GM18867 (cell line): ENCODE results near the gene SPDYE18.
"Not testable (repeated sequence)": the region's sequence is repeated elsewhere in the genome, so short reads cannot be mapped to it uniquely, and the experiment has no call there.

Experiments
- ATAC-seq: cut with Tn5 transposase; IDR thresholded peaks from one replicate; pipeline ENCODE4 v1.9.1; 2021; ENCODE audit warnings: mild to moderate bottlenecking, moderate library complexity; ENCODE audit not compliant: unreplicated experiment

Gene SPDYE18

DNA sequence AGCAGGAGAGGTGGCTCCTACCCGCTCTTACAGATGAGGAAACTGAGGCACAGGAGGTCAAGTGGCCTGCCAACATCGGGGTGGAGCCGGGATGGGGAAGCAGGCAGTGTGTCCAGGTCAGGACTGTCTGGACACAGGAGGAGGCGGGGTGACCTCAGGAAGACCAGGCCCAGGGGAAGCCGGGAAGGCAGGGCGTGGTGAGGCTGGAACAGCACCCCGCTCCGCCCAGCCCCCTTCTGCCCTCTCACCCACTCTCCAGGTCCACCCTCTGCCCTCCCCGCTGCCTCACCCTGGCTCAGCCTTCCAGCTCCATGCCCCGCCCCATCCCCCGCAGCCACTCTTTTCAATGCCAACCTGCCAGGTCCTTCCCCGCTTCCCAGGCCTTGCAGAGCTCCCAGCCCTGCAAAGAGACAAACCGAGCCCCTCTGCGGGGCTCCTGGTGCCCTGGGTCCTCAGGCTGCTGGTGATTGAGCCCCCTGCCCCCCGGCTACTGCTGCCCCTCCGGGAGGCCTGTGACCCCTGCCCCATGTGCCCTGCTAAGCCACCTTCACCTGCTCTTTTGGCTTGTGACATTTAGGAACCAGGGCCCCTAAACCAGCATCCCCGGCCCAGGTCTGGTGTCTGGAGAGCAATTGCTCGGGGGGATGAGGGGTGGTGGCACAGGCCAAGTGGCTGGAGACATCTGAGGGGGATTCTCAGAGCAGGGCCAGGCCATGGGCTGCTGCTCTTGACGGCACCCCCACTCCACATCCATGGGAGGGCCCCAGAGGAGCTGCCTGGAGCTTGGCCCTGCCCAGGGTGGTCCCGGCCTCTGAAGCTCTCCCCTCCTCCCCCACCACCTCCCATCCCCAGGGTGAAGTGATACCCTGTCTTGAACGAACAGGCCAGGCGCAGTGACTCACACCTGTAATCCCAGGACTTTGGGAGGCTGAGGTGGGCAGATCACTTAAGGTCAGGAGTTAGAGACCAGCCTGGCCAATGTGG, 55.9 kb downstream of the SPDYE18 start:
- ATAC-seq, result not testable (repeated sequence)

DNA sequence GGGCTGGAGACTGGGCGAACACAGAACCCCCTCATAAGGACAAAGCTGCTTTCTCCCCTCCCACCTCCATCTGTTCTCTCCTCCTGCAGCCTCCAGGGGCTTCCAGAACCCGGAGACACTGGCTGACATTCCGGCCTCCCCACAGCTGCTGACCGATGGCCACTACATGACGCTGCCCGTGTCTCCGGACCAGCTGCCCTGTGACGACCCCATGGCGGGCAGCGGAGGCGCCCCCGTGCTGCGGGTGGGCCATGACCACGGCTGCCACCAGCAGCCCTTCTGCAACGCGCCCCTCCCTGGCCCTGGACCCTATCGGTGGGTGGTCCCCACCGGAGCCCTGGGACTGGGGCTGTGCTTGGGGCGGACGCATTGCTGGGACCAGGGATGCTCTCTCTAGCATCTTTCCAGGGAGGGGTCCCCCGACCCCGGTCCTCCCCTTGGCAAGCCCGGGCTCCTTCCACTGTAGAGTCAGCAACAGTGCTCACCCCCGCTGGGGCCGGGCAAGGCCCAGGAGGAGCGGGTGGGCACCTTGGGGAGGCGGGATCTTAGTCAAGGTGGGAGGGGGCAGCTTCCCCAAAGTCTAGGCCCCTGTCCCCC, 56.8 kb downstream of the SPDYE18 start:
- ATAC-seq, result not testable (repeated sequence)

GRCh38 chr7:77004151-77004550, 58.2 kb downstream of the SPDYE18 start:
- not testable (repeated sequence) for ATAC-seq

DNA sequence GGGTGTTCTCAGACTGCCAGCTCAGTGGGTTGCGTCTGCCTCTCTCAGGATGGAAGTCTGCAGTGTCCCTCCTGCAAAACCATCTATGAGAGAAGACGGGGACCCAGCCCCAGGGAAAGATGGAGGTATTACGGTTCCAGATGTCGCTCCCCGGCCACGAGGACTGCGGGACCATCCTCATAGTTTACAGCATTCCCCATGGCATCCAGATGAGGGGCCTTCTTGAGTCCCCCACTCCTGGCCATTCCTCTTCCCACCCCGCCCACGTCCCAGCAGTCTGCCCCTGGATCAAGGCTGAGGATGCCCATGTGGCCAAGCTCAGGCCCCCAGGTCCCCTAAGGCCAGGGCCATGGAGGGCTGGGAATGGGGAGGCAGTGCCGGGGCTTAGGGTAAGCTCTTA, 59.1 kb downstream of the SPDYE18 start:
- not testable (repeated sequence) for ATAC-seq

GRCh38 chr7:77002678-77003233, 59.6 kb downstream of the SPDYE18 start:
- not testable (repeated sequence) for ATAC-seq

DNA sequence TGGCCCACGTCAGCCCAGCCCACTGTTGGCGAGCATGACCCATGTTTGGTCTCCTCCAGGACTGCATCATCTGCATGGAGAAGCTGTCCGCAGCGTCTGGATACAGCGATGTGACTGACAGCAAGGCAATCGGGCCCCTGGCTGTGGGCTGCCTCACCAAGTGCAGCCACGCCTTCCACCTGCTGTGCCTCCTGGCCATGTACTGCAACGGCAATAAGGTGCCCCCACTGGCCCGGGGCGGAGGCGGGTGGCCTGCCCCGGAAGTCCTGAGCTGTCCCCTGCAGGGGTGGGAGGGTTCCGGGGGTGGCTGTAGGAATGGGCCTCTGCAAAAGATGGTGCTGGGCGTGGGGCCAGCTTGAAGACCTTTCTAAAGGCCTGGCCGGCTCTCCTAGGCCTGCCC, 60.3 kb downstream of the SPDYE18 start:
- ATAC-seq, result not testable (repeated sequence)
